ENCODE data around the gene RHEB.
"Not testable (repeated sequence)": the region's sequence is repeated elsewhere in the genome, so short reads cannot be mapped to it uniquely, and the experiment has no call there.

Gene RHEB

GRCh38 chr7:151519765-151520418 lies at the start of gene RHEB:
Gene RHEB, minus strand, starts transcription at chr7:151519895. Its CDS starts 384 bp downstream, at chr7:151519511.
- DNase-seq (ENCODE audit: low read depth), result peak; percentile 98

DNA sequence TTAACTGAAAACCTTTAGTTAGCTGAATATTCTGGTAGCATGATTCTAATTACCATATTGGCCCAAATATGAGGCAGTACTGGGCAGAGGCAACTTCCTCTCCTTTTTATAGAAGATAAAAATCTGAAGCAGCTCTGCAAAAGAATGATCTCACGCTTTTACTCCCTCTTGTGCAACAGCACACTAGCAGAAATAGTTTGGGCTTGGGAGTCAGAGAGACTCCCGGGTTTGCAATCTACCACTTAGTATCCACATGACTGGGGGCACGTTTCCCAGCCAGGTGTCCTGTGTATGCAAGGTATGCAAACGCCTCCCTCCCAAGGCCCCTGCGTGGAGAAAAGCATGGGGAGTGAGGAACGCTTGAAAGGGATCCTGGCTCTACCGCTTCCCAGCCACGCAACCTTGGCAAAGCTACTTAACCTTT lies 47.2 kb upstream of the RHEB start:
- DNase-seq (ENCODE audit: low read depth), result no peak

- DNase-seq (ENCODE audit: low read depth), result no peak
Observed at GRCh38 chr7:151565541-151565940, 45.8 kb upstream of the RHEB start.

- no peak for DNase-seq (ENCODE audit: low read depth)
Observed at GRCh38 chr7:151560243-151560642, 40.5 kb upstream of the RHEB start.

DNA sequence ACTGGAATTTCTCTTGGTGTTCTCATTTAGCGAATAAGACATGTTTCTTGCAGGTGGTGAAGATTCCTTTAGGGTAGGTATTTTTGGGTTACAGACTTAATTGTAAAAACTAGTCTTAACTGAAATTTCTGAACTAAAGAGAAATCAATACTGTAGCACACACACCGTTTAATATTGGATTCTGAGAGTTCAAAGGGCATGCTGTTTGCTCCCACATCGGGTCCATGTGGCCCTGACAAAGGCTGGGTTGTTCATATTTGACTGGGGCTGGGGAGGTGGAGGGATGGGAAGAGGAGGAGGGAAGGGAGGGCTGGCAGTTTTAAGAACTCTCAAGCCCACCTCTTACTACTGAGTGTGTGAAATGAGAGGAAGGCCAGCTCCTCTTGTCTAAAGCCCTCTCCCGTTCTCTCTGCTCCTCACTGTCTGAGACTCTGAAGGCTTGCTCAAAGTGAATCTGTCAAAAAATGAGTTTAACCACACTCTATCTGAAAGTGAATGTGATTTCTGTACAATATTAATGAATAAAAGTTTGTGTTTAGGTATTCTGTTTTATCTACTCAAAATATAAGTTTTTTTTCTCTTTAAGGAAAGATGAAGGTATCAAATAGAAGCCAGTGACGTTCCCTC lies 40.0 kb upstream of the RHEB start:
- no peak for DNase-seq (ENCODE audit: low read depth)

DNA sequence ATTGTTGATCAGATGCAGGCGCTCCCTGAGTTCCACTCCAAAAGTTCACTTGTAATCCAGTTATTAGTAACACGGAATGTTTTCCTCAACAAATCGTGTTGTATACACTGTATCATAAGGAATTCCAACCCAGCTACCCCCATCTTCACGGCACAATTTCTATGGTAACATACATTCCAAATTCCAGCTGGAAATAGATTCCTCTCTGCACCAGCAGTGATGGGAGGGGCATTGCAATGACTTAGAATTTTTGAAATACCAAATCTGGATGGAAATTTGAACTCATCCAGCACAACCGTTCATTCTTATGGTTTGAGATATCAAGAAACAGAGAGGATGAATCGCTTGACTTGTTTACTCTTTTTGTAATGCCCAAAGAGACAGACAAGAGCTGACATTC lies 38.9 kb upstream of the RHEB start:
- DNase-seq (ENCODE audit: low read depth), result no peak

- no peak for DNase-seq (ENCODE audit: low read depth)
Observed at GRCh38 chr7:151556592-151556991, 36.9 kb upstream of the RHEB start.

- DNase-seq (ENCODE audit: low read depth), result no peak
Observed at GRCh38 chr7:151553356-151553755, 33.7 kb upstream of the RHEB start.

- DNase-seq (ENCODE audit: low read depth), result no peak
Observed at GRCh38 chr7:151552352-151553028, 32.8 kb upstream of the RHEB start.

DNA sequence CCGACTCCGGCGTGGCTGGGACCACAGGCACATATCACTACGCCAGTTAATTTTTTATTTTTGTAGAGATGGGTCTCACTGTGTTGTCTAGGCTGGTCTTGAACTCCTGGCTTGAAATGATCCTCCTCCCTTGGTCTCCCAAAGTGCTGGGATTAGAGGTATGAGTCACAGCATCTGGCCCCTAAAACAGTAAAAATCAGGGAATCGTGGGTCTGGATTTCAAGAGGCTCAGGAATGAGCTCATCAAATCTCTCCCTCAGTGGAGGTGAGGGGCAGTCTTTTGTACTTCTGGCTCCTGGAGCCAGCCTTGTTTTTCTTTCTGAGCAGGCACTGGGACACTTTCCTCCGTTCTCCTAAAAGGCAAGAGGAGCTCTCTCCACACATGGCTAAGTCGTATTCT lies 32.1 kb upstream of the RHEB start:
- no peak for DNase-seq (ENCODE audit: low read depth)

DNA sequence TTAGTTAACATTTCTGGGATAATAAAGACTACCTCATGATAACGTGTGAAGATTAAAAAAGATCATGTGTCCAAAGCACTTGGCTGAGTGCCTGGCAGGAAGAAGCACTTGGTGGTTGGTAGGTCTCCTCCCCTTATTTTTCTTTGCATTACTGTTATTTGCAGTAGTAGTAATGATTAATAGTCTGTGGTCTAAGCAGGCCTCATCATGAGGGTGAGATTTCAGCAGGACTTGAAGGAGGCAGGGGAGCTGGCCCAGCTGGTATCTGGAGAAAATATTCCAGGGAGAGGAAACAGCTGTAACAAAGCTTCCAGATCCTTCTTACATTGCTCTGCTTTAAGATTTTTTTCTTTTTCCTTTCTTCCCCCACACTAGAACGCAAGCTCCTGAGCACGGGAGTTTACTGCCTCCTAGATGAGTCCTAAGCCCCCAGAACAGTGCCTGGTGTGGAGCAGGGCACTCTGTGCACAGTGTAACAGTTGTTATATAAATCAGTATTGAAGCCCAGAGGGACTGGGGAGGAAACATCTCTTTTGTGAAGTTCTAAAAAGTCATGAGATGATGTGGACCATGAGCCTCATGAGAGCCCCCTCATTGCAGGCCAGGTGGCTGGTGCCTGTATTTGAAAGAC lies 31.1 kb upstream of the RHEB start:
- DNase-seq (ENCODE audit: low read depth), result no peak

DNA sequence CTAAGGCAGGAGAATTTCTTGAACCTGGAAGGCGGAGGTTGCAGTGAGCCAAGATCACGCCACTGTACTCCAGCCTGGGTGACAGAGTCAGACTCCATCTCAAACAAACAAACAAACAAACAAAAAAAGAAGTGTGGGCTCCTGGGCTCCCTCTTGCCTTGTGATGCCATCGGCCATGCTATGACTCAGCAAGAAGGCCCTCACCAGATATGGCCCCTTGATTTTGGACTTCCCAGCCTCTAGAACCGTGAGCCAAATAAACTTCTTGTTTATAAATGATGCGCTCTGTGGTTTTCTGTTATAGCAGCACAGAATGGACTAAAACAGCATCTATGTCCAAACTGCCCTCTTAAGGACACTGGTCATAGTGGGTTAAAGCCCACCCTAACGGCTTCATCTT lies 29.9 kb upstream of the RHEB start:
- DNase-seq (ENCODE audit: low read depth), result no peak

- no peak for DNase-seq (ENCODE audit: low read depth)
Observed at GRCh38 chr7:151549083-151549482, 29.4 kb upstream of the RHEB start.

DNA sequence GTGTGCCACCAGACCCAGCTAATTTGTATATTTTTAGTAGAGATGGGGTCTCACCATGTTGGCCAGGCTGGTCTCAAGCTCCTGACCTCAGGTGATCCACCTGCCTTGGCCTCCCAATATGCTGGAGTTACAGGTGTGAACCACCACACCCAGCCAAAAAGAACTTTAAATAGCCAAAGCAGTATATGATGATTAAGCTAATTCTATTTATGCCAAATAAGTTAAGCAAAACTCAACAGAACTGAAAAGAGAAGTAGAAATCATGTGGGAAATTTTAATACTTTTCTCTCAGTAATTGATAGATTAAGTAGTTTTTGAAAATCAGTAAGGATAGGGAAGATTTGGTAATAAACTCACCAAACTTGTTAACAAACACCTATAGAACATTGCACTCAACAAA lies 24.5 kb upstream of the RHEB start:
- no peak for DNase-seq (ENCODE audit: low read depth)

GRCh38 chr7:151542606-151543130 lies 23.0 kb upstream of the RHEB start:
- no peak for DNase-seq (ENCODE audit: low read depth)

DNA sequence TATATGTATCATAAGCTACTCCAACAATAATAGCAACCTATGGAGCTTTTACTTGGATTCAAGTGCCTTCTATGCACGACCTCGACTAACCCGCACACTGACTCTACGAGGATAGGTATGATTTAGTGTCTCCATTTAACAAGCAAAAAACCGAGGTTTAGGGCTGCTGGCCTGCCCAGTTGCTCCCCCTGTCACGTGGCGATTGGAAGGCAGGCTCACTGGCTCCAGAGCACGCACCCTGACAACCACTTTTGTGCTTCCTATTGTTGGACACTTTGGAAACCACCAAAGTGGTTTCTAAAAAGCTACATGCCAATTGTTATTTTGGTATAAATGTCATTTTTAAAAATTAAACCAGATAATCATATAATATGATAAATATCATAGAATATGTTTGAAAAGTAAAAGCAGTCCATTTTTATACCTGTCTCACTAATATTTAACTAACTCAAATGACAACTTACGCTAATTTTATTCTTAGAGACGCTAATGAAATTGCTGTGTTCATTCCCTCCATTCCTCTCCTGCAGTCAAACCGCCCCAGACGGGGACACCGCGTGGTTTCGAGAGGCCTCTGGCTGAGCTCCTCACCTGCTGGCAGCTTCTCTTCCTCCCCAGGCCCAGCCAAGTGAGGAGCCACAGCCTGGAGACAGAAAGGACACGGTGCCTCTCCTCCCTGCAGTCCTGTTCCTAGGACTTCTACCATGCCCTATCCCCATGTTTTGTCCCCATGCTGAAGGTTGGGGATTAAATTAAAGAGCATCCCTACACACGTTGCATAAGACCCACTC lies 22.2 kb upstream of the RHEB start:
- DNase-seq (ENCODE audit: low read depth), result no peak

GRCh38 chr7:151540146-151540545 lies 20.5 kb upstream of the RHEB start:
- DNase-seq (ENCODE audit: low read depth), result no peak

GRCh38 chr7:151539088-151539671 lies 19.5 kb upstream of the RHEB start:
- no peak for DNase-seq (ENCODE audit: low read depth)

DNA sequence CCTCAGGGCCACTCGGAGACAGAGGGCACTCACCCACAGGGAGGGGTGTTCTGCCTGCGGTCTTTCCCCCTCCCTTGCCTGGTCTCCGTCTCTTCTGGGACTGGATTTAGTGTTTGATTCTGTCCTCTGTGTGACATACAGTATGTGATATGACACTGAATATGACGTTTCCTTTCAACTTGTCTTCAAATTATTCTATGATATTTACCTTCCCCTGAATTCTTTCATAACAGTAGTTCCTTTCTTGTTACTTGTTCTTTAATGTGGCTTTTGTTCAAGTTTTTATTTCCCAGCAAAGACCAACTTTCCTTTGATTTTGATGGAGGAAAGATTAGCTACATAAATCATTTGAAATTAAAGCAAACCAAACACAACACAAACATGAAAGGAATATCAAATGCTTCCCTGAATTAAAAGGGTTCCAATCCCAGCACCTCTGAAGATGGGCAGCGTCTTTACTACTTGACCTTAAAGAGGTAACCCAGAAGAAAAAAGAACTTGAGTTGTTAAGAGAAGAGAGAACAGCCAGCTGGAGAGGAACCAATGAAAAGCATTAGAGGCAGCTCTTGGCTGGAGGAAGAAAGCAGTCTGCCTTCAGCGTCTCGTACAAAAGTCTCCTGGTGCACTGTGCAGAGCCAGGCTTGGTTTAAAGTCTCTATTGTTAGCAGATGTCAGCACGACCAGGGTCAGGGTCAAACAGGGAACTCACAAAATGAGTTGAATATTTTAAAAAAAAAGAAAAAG lies 18.3 kb upstream of the RHEB start:
- DNase-seq (ENCODE audit: low read depth), result no peak

- DNase-seq (ENCODE audit: low read depth), result not testable (repeated sequence)
Observed at GRCh38 chr7:151536178-151536577, 16.5 kb upstream of the RHEB start.

DNA sequence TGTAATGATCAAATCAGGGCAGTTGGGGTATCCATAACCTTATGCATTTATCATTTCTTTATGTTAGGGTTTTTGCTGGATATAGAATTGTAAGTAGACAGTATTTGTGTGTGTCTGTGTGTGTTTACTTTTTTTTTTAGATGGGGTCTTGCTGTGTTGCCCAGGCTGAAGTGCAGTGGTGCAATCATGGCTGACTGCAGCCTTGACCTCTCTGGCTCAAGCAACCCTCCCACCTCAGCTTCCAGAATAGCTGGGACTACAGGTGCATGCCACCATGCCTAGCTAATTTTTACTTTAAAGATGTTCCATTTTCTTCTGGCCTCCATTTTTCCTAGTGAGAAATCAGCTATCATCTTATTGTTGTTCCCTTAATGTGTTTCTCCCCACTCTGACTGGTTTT lies 10.1 kb upstream of the RHEB start:
- no peak for DNase-seq (ENCODE audit: low read depth)
